ENCODE data around the gene TGFBI. TPM values are rescaled to one million over a fixed set of nuclear protein-coding genes. Genes with fewer than 3 reads are reported as not detected.
A peak's percentile ranks its signal among the peaks of the same experiment; 100 is the strongest.
"Not testable (repeated sequence)": the region's sequence is repeated elsewhere in the genome, so short reads cannot be mapped to it uniquely, and the experiment has no call there.

TGFBI gene
- polyA plus RNA-seq, 1 experiment: 2,219 TPM

DNA sequence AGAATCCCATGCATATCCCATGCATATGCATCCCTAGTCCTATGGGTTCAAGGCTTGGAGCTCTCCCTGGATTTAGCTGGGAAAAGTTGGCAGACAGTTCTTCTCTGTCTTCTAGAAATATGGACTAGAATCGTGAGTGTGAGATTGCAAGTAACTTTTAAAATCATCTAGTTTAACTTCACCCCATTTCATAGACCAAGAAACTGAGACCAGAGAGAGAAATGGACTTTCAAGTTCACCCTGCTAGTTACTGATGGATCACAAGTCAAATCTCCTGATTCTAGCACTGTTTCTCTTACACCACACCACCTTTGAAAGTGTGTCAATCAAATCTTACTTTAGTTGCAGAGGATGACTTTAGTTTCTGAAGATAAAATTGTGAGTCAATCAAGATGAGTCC, 13.4 kb downstream of the TGFBI start:
- TF ChIP-seq, protein P1, sequence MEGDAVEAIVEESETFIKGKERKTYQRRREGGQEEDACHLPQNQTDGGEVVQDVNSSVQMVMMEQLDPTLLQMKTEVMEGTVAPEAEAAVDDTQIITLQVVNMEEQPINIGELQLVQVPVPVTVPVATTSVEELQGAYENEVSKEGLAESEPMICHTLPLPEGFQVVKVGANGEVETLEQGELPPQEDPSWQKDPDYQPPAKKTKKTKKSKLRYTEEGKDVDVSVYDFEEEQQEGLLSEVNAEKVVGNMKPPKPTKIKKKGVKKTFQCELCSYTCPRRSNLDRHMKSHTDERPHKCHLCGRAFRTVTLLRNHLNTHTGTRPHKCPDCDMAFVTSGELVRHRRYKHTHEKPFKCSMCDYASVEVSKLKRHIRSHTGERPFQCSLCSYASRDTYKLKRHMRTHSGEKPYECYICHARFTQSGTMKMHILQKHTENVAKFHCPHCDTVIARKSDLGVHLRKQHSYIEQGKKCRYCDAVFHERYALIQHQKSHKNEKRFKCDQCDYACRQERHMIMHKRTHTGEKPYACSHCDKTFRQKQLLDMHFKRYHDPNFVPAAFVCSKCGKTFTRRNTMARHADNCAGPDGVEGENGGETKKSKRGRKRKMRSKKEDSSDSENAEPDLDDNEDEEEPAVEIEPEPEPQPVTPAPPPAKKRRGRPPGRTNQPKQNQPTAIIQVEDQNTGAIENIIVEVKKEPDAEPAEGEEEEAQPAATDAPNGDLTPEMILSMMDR (IDR thresholded peaks at IDR 0.05; ENCODE audit: low read depth, low read length): no peak
- ChIA-PET POLR2A (no interaction called here), CTCF (interaction anchor here (3.1 kb wide), 1 partner anchor 16 kb away, joined by 15 read pairs; no protein-coding TSS in a partner anchor)
- DNase-seq (ENCODE audit: low read depth, low spot score): no peak
- Histone ChIP-seq H3K27ac (ENCODE audit: low read depth, low read length) (no peak overlapping the region), H3K27me3 (ENCODE audit: control insufficient read depth, insufficient read depth, low read length) (no peaks in the 10 kb centered on the region), H3K4me3 (ENCODE audit: low read depth, low read length) (no peak overlapping the region), H3K9me3 (ENCODE audit: control insufficient read depth, insufficient read depth, low read length) (peaks cover 7% of the 10 kb centered on the region; the same call in 1 of the 2 replicates)

DNA sequence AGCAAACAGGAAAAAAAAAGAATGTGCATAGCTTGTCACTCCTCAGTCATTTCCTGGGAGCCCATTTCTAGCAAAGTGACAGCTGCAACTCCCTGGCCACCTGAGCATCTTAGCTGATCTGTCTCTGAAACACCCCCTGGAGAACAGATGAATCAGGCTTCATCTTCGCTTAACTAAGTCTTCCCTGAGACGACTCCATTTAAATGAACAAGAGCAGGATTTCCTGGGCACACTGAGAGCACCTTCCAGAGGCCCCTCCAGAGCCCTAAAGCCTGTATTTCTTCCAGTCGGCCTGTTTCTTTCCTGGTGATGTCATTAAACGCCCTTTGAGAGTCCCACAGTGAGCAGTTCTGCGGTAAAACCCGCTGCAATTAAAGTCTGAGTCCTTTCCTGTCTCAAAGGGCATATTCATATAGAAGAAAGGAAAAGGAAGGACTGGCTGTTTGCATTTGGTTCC, 13.9 kb downstream of the TGFBI start:
- peak overlapping the region; percentile 31 for H3K27ac ChIP-seq (ENCODE audit: low read depth, low read length)
- H3K9me3 ChIP-seq (ENCODE audit: control insufficient read depth, insufficient read depth, low read length): peaks cover 5% of the 10 kb centered on the region; the same call in 1 of the 2 replicates
- no peak for DNase-seq (ENCODE audit: low read depth, low spot score)
- TF ChIP-seq, protein P1 (IDR thresholded peaks at IDR 0.05; ENCODE audit: low read depth, low read length): no peak
- CTCF ChIA-PET: interaction anchor here (3.1 kb wide), 1 partner anchor 15 kb away, joined by 15 read pairs; no protein-coding TSS in a partner anchor
- no peaks in the 10 kb centered on the region for H3K27me3 ChIP-seq (ENCODE audit: control insufficient read depth, insufficient read depth, low read length)
- POLR2A ChIA-PET: no interaction called here
- H3K4me3 ChIP-seq (ENCODE audit: low read depth, low read length): no peak overlapping the region

- TF ChIP-seq, protein P1 (IDR thresholded peaks at IDR 0.05; ENCODE audit: low read depth, low read length): no peak
- ChIA-PET POLR2A (no interaction called here), CTCF (interaction anchor here (3.1 kb wide), 1 partner anchor 14 kb away, joined by 15 read pairs; no protein-coding TSS in a partner anchor)
- no peak overlapping the region for H3K4me3 ChIP-seq (ENCODE audit: low read depth, low read length)
- no peak for DNase-seq (ENCODE audit: low read depth, low spot score)
- no peak overlapping the region for H3K27ac ChIP-seq (ENCODE audit: low read depth, low read length)
- no peaks in the 10 kb centered on the region for H3K9me3 ChIP-seq (ENCODE audit: control insufficient read depth, insufficient read depth, low read length)
- no peaks in the 10 kb centered on the region for H3K27me3 ChIP-seq (ENCODE audit: control insufficient read depth, insufficient read depth, low read length)
These were observed 14.8 kb downstream of the TGFBI start for GRCh38 chr5:136043551-136043950.

- TF ChIP-seq, protein P1 (IDR thresholded peaks at IDR 0.05; ENCODE audit: low read depth, low read length): no peak
- DNase-seq (ENCODE audit: low read depth, low spot score): no peak
- no peaks in the 10 kb centered on the region for H3K27me3 ChIP-seq (ENCODE audit: control insufficient read depth, insufficient read depth, low read length)
- H3K4me3 ChIP-seq (ENCODE audit: low read depth, low read length): no peak overlapping the region
- H3K27ac ChIP-seq (ENCODE audit: low read depth, low read length): peak overlapping the region; percentile 21
- H3K9me3 ChIP-seq (ENCODE audit: control insufficient read depth, insufficient read depth, low read length): no peaks in the 10 kb centered on the region
- ChIA-PET CTCF (interaction anchor here (0.5 to 3.1 kb wide), 2 partner anchors 14 to 378 kb away, joined by 3 to 15 read pairs; no protein-coding TSS in a partner anchor), POLR2A (no interaction called here)
These were observed 15.3 kb downstream of the TGFBI start for GRCh38 chr5:136043968-136044610.

- DNase-seq (ENCODE audit: low read depth, low spot score); POLR2A ChIA-PET; H3K27me3 ChIP-seq (ENCODE audit: control insufficient read depth, insufficient read depth, low read length); H3K27ac ChIP-seq (ENCODE audit: low read depth, low read length); H3K4me3 ChIP-seq (ENCODE audit: low read depth, low read length); H3K9me3 ChIP-seq (ENCODE audit: control insufficient read depth, insufficient read depth, low read length): not testable (repeated sequence)
- CTCF ChIA-PET: interaction anchor here (0.7 to 2.1 kb wide), 2 partner anchors 13 to 103 kb away, joined by 3 to 10 read pairs; no protein-coding TSS in a partner anchor
These were observed 16.2 kb downstream of the TGFBI start for GRCh38 chr5:136045026-136045425.

Measured in AG04450 (cell line).